ENCODE measurements around the gene TARDBP.

GRCh38 chr1:11042995-11043874 is 30.8 kb downstream of the TARDBP start:
- TF ChIP-seq CHCHD3 (CRISPR knock-in tag; IDR thresholded peaks at IDR 0.05) (no peak), ELF4 (CRISPR knock-in tag; IDR thresholded peaks at IDR 0.05) (no peak), ZNF224 (CRISPR knock-in tag; IDR thresholded peaks at IDR 0.05) (no peak), MYBL2 (IDR thresholded peaks at IDR 0.05; ENCODE audit: low read depth) (no peak), MYBL2 (CRISPR knock-in tag; IDR thresholded peaks at IDR 0.05; ENCODE audit: borderline replicate concordance) (no peak), CBX8 (IDR thresholded peaks at IDR 0.05; ENCODE audit: borderline replicate concordance, extremely low read depth, low read depth, low read length, poor library complexity, severe bottlenecking) (no peak), ZNF3 (CRISPR knock-in tag; IDR thresholded peaks at IDR 0.05) (no peak), ZBTB40 (IDR thresholded peaks at IDR 0.05) (no peak), ZBTB40 (CRISPR knock-in tag; IDR thresholded peaks at IDR 0.05) (no peak), CBX5 (IDR thresholded peaks at IDR 0.05; ENCODE audit: borderline replicate concordance, low read depth) (no peak), ZNF324 (CRISPR knock-in tag; IDR thresholded peaks at IDR 0.05) (no peak)
- TF ChIP-seq, protein P1, sequence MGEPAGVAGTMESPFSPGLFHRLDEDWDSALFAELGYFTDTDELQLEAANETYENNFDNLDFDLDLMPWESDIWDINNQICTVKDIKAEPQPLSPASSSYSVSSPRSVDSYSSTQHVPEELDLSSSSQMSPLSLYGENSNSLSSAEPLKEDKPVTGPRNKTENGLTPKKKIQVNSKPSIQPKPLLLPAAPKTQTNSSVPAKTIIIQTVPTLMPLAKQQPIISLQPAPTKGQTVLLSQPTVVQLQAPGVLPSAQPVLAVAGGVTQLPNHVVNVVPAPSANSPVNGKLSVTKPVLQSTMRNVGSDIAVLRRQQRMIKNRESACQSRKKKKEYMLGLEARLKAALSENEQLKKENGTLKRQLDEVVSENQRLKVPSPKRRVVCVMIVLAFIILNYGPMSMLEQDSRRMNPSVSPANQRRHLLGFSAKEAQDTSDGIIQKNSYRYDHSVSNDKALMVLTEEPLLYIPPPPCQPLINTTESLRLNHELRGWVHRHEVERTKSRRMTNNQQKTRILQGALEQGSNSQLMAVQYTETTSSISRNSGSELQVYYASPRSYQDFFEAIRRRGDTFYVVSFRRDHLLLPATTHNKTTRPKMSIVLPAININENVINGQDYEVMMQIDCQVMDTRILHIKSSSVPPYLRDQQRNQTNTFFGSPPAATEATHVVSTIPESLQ (CRISPR knock-in tag; IDR thresholded peaks at IDR 0.05) = no peak

Measured in K562 (cell line).